Mesenchymal stem cell (in vitro differentiated cells and primary cell): ENCODE results near the gene KIF6.

ENCODE experiments used
- DNase-seq: peaks from one replicate; pipeline ENCODE4 v3.0.0-alpha.2; 2013
- H2AFZ ChIP-seq: one replicate; pipeline ENCODE4 v1.6.1; 2013; ENCODE audit warnings: low read depth, mild to moderate bottlenecking, control low read depth, inconsistent platforms, low read length, moderate library complexity
- H2AK5ac ChIP-seq: 2 replicates; pipeline ENCODE4 v1.6.1; 2013; ENCODE audit warnings: low read length, moderate library complexity, mild to moderate bottlenecking, inconsistent platforms; ENCODE audit not compliant: severe bottlenecking
- H2BK120ac ChIP-seq: one replicate; pipeline ENCODE4 v1.6.1; 2013; ENCODE audit warnings: low read depth, mild to moderate bottlenecking, inconsistent platforms, low read length, moderate library complexity
- H2BK12ac ChIP-seq, 2 experiments: one replicate each; pipeline ENCODE4 v1.6.1; 2013; ENCODE audit warnings: inconsistent platforms in 2 of 2, low read length in 2 of 2, mild to moderate bottlenecking in 2 of 2, moderate library complexity in 2 of 2, control low read depth in 1 of 2
- H2BK15ac ChIP-seq: one replicate; pipeline ENCODE4 v1.6.1; 2013; ENCODE audit warnings: mild to moderate bottlenecking, low read depth, inconsistent platforms; ENCODE audit not compliant: poor library complexity, severe bottlenecking
- H2BK5ac ChIP-seq: 2 replicates; pipeline ENCODE4 v1.6.1; 2013; ENCODE audit warnings: low read depth, mild to moderate bottlenecking, low read length, control low read depth, inconsistent platforms; ENCODE audit not compliant: poor library complexity, severe bottlenecking
- H3K14ac ChIP-seq, 2 experiments: one replicate each; pipeline ENCODE4 v1.6.1; 2013; ENCODE audit warnings: inconsistent platforms in 2 of 2, low read length in 2 of 2, control low read depth in 1 of 2, mild to moderate bottlenecking in 1 of 2, moderate library complexity in 1 of 2
- H3K18ac ChIP-seq, 2 experiments: one replicate each; pipeline ENCODE4 v1.6.1; 2013; ENCODE audit warnings: inconsistent platforms in 2 of 2, low read length in 2 of 2, control low read depth in 1 of 2, low read depth in 1 of 2, mild to moderate bottlenecking in 1 of 2
- H3K23ac ChIP-seq, 2 experiments: one replicate each; pipeline ENCODE4 v1.6.1; 2013; ENCODE audit warnings: inconsistent platforms in 2 of 2, low read length in 2 of 2, mild to moderate bottlenecking in 2 of 2, moderate library complexity in 2 of 2, control low read depth in 1 of 2
- H3K27ac ChIP-seq: 2 replicates; pipeline ENCODE4 v1.5.1; 2013; ENCODE audit warnings: mild to moderate bottlenecking, moderate library complexity, low read length, control low read depth, inconsistent platforms; ENCODE audit not compliant: poor library complexity, severe bottlenecking
- H3K27me3 ChIP-seq, 2 experiments: 2 replicates each; pipeline versions ENCODE4 v1.6.1 to v1.7.0; 2013; ENCODE audit warnings: low read length in 2 of 2, mild to moderate bottlenecking in 2 of 2, moderate library complexity in 2 of 2, control low read depth in 1 of 2, inconsistent platforms in 1 of 2; ENCODE audit not compliant: control insufficient read depth in 1 of 2, insufficient read depth in 1 of 2
- H3K36me3 ChIP-seq, 2 experiments: 2 replicates each; pipeline versions ENCODE4 v1.6.1 to v1.7.0; 2013; ENCODE audit warnings: low read length in 2 of 2, control low read depth in 1 of 2, inconsistent platforms in 1 of 2, low read depth in 1 of 2, mild to moderate bottlenecking in 1 of 2; ENCODE audit not compliant: insufficient read depth in 2 of 2, control insufficient read depth in 1 of 2
- H3K4ac ChIP-seq, 2 experiments: one replicate each; pipeline ENCODE4 v1.6.1; 2013; ENCODE audit warnings: inconsistent platforms in 2 of 2, low read length in 2 of 2, mild to moderate bottlenecking in 2 of 2, moderate library complexity in 2 of 2, control low read depth in 1 of 2, low read depth in 1 of 2
- H3K4me1 ChIP-seq: 2 replicates; pipeline ENCODE4 v1.6.1; 2013; ENCODE audit warnings: low read depth, low read length, control low read depth; ENCODE audit not compliant: control insufficient read depth, insufficient read depth
- H3K4me2 ChIP-seq: 2 replicates; pipeline ENCODE4 v1.6.1; 2013; ENCODE audit warnings: low read length, mild to moderate bottlenecking, inconsistent platforms; ENCODE audit not compliant: poor library complexity, severe bottlenecking
- H3K4me3 ChIP-seq, 2 experiments: 2 replicates each; pipeline versions ENCODE4 v1.5.1 to v1.7.0; 2013; ENCODE audit warnings: low read length in 2 of 2, mild to moderate bottlenecking in 2 of 2, control low read depth in 1 of 2, low read depth in 1 of 2; ENCODE audit not compliant: insufficient read depth in 1 of 2
- H3K79me1 ChIP-seq: replicated peaks from 2 replicates; pipeline ENCODE4 v1.6.1; 2013; ENCODE audit warnings: mild to moderate bottlenecking, control low read depth, low read length, inconsistent platforms; ENCODE audit not compliant: poor library complexity, severe bottlenecking
- H3K9ac ChIP-seq: 2 replicates; pipeline ENCODE4 v1.7.0; 2013; ENCODE audit warnings: mild to moderate bottlenecking, low read length, moderate library complexity
- H3K9me3 ChIP-seq: 2 replicates; pipeline ENCODE4 v1.7.0; 2013; ENCODE audit warnings: mild to moderate bottlenecking, low read length; ENCODE audit not compliant: control insufficient read depth
- H4K8ac ChIP-seq: one replicate; pipeline ENCODE4 v1.6.1; 2013; ENCODE audit warnings: inconsistent platforms, mild to moderate bottlenecking, low read length, moderate library complexity
- H4K91ac ChIP-seq: one replicate; pipeline ENCODE4 v1.6.1; 2013; ENCODE audit warnings: mild to moderate bottlenecking, low read length, inconsistent platforms
- WGBS: methylation state at CpG from one replicate; pipeline ENCODE4 v1.1.7; 2013; ENCODE audit warnings: mixed read lengths; 5-methylcytosine and 5-hydroxymethylcytosine counted together

Gene KIF6

GRCh38 chr6:39295611-39296011 is 429.6 kb downstream of the KIF6 start:
- no peak overlapping the region for H4K91ac ChIP-seq
- no peak overlapping the region for H3K4me2 ChIP-seq
- no peak overlapping the region for H3K4ac ChIP-seq
- no peak overlapping the region for H2BK120ac ChIP-seq
- no peak overlapping the region for H2BK15ac ChIP-seq
- no peaks in the 10 kb centered on the region for H3K36me3 ChIP-seq
- H3K23ac ChIP-seq: peak overlapping the region in 1 of 2 experiments; percentile 38
- no peak overlapping the region for H2BK12ac ChIP-seq
- no peak overlapping the region for H2AK5ac ChIP-seq
- H3K9ac ChIP-seq: peak overlapping the region; percentile 66
- peak overlapping the region in 1 of 2 experiments; percentile 44 for H3K4me3 ChIP-seq
- 84% methylated on average over 5 of the region's 5 CpGs for WGBS
- peaks cover 0 to 14% of the 10 kb centered on the region in 2 experiments for H3K27me3 ChIP-seq
- no peaks in the 10 kb centered on the region for H3K79me1 ChIP-seq
- H3K27ac ChIP-seq: no peak overlapping the region
- no peak overlapping the region for H2BK5ac ChIP-seq
- H3K9me3 ChIP-seq: no peaks in the 10 kb centered on the region
- no peak for DNase-seq
- no peaks in the 10 kb centered on the region for H3K4me1 ChIP-seq
- no peak overlapping the region for H3K18ac ChIP-seq
- H3K14ac ChIP-seq: no peak overlapping the region
- no peak overlapping the region for H4K8ac ChIP-seq
- no peak overlapping the region for H2AFZ ChIP-seq

GRCh38 chr6:39294899-39295298 is 430.3 kb downstream of the KIF6 start:
- Histone ChIP-seq H2AK5ac (no peak overlapping the region), H3K14ac (no peak overlapping the region)

GRCh38 chr6:39294133-39294532 is 431.1 kb downstream of the KIF6 start:
- no peak overlapping the region for H2BK120ac ChIP-seq
- H2BK5ac ChIP-seq: no peak overlapping the region
- no peak overlapping the region for H4K91ac ChIP-seq
- no peak overlapping the region for H4K8ac ChIP-seq
- H3K4me1 ChIP-seq: no peaks in the 10 kb centered on the region
- H3K79me1 ChIP-seq: no peaks in the 10 kb centered on the region
- no peak overlapping the region for H3K4me2 ChIP-seq
- H2AFZ ChIP-seq: no peak overlapping the region
- peak overlapping the region; percentile 5 for H3K9ac ChIP-seq
- no peak overlapping the region for H3K4ac ChIP-seq
- H3K18ac ChIP-seq: no peak overlapping the region
- no peak overlapping the region for H3K4me3 ChIP-seq
- no peak overlapping the region for H2BK15ac ChIP-seq
- no peaks in the 10 kb centered on the region for H3K36me3 ChIP-seq
- H3K14ac ChIP-seq: peak overlapping the region in 1 of 2 experiments; percentile 59
- H2AK5ac ChIP-seq: no peak overlapping the region
- no peak overlapping the region for H3K27ac ChIP-seq
- H3K27me3 ChIP-seq: peaks cover 0 to 17% of the 10 kb centered on the region in 2 experiments
- H3K9me3 ChIP-seq: peaks cover 6% of the 10 kb centered on the region
- H3K23ac ChIP-seq: no peak overlapping the region
- WGBS: 71% methylated on average over 5 of the region's 5 CpGs
- no peak for DNase-seq
- H2BK12ac ChIP-seq: no peak overlapping the region

More at GRCh38 chr6:39294899-39295298, 430.3 kb downstream of the KIF6 start:
- no peak overlapping the region for H3K18ac ChIP-seq
- no peak overlapping the region for H3K27ac ChIP-seq
- H2BK15ac ChIP-seq: no peak overlapping the region
- H3K9me3 ChIP-seq: no peaks in the 10 kb centered on the region
- no peak overlapping the region for H4K8ac ChIP-seq
- H2AFZ ChIP-seq: no peak overlapping the region
- DNase-seq: no peak
- H3K9ac ChIP-seq: peak overlapping the region; percentile 5
- no peak overlapping the region for H2BK5ac ChIP-seq
- peaks cover 0 to 14% of the 10 kb centered on the region in 2 experiments for H3K27me3 ChIP-seq
- no peak overlapping the region for H3K4me3 ChIP-seq
- H2BK12ac ChIP-seq: no peak overlapping the region
- H3K79me1 ChIP-seq: no peaks in the 10 kb centered on the region
- no peak overlapping the region for H2BK120ac ChIP-seq
- H3K36me3 ChIP-seq: no peaks in the 10 kb centered on the region
- H4K91ac ChIP-seq: no peak overlapping the region
- no peak overlapping the region for H3K23ac ChIP-seq
- H3K4ac ChIP-seq: no peak overlapping the region
- no peak overlapping the region for H3K4me2 ChIP-seq
- H3K4me1 ChIP-seq: no peaks in the 10 kb centered on the region
- 80% methylated on average over 1 of the region's 1 CpG for WGBS

- H3K79me1 ChIP-seq: no peaks in the 10 kb centered on the region
- H2AFZ ChIP-seq: no peak overlapping the region
- no peak overlapping the region for H4K91ac ChIP-seq
- no peak overlapping the region for H2BK5ac ChIP-seq
- no peak overlapping the region for H3K4me2 ChIP-seq
- H3K9me3 ChIP-seq: peaks cover 6% of the 10 kb centered on the region
- no peak overlapping the region for H4K8ac ChIP-seq
- no peak overlapping the region for H2AK5ac ChIP-seq
- H3K27me3 ChIP-seq: peaks cover 0 to 24% of the 10 kb centered on the region in 2 experiments
- no peak overlapping the region for H3K4ac ChIP-seq
- no peak overlapping the region for H3K27ac ChIP-seq
- H3K4me3 ChIP-seq: no peak overlapping the region
- no peak overlapping the region for H2BK15ac ChIP-seq
- peak overlapping the region in 1 of 2 experiments; percentile 11 for H3K14ac ChIP-seq
- H3K4me1 ChIP-seq: no peaks in the 10 kb centered on the region
- no peak overlapping the region for H3K9ac ChIP-seq
- WGBS: 81% methylated on average over 6 of the region's 6 CpGs
- DNase-seq: no peak
- no peak overlapping the region for H3K18ac ChIP-seq
- H3K36me3 ChIP-seq: no peaks in the 10 kb centered on the region
- no peak overlapping the region for H2BK12ac ChIP-seq
- H2BK120ac ChIP-seq: no peak overlapping the region
- H3K23ac ChIP-seq: no peak overlapping the region
These were observed 432.6 kb downstream of the KIF6 start for GRCh38 chr6:39292637-39293036.
